ENCODE data around the gene INTS7. TPM values are rescaled to one million over a fixed set of nuclear protein-coding genes. Genes with fewer than 3 reads are reported as not detected.

The INTS7 gene
- total RNA-seq, 1 donor from 2014 or later = 19.1 TPM

DNA sequence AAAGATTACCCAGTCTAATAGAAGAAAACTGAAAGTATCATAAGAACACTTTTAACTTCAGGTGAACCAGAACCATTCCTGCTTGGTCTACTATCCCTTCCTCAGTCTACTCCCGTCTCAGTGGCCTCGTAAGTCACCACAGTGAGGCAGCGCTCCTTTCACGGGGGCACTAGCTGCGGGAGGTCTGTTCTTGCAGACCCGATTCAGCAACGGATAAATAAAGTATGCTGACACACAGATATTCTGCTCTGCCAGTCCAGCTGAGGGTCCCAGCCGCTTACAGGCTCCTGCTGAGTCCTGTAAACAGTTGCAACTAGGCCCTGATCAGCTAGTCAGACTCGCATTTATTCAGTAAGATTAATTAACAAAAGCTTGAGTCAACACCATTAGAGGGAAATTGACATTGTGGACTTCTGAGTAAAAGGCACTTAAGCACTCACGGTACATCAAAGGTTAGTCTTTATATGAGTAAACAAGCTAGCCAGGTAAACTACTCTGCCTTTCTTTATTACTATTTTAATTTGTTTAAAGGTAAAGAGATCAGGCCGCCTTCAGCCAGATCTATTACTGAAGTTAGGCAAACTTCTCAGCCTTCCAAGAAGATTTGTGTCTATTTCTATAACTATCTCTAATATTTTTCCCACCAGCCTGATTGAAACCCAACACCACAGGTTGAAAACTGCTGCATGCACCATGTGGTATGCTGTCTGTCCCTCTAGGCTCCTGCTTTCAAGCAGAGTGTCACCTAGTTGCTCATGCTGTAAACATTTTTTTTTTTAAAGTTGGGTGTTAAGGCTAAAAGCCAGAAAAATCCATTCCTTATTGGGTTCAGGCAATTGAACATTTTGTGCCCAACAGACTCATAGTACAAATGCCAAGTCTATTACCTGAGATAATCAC, 87.7 kb downstream of the INTS7 start:
- Mint-ChIP-seq H3K4me3 (no peak overlapping the region), H3K27me3 (no peaks in the 10 kb centered on the region), H3K4me1 (peaks cover 6% of the 10 kb centered on the region), H3K9me3 (no peaks in the 10 kb centered on the region), H3K36me3 (ENCODE audit: low read depth) (peaks cover 30% of the 10 kb centered on the region), H3K27ac (no peak overlapping the region)
- intact Hi-C loops (cut with micrococcal nuclease) = no loop called here
- no peak for TF ChIP-seq CTCF (IDR thresholded peaks at IDR 0.05)
- ChIA-PET CTCF (no interaction called here), POLR2A (no interaction called here)
- ATAC-seq (ENCODE audit: low read depth) (no peak), DNase-seq (no peak)

DNA sequence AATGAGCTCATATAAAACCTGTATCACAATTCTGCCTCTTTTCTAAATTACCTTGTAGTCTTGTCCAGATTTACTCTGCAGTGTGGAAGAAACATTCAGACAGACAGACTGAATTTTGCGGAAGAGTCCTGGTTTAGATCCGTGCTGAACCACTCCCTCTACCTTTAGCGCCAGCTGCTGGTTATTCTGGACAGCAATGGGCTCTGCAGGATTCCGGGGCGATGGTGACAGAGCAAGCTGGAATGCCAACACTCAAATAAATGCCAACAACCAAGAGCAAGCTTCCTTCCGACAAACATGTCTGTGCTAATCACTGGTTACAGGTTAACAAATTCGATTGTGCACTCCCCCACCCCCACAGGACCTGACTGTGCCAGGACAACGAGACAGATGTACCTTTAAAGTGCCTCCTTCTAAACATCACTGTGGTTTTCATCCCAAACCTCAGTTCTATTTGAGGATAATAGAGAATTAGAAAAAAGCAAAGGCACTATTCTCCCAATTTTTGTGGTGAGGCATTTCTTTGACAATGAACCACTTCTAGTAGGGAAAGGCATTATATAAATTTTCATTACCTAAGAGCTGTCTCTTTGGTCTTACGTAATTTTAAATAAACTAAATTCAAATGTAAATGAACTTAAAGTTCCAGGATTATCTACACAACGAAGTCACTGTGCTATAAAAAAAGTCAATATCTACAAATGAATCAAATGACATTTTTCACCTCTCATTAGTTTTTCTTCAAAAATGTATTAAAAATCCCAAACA, 90.4 kb downstream of the INTS7 start:
- no peak for ATAC-seq (ENCODE audit: low read depth)
- intact Hi-C loops (cut with micrococcal nuclease) = no loop called here
- no peak for TF ChIP-seq CTCF (IDR thresholded peaks at IDR 0.05)
- Mint-ChIP-seq H3K4me1 (peaks cover 17% of the 10 kb centered on the region), H3K27me3 (no peaks in the 10 kb centered on the region), H3K9me3 (no peaks in the 10 kb centered on the region), H3K27ac (no peak overlapping the region), H3K36me3 (ENCODE audit: low read depth) (peaks cover 35% of the 10 kb centered on the region), H3K4me3 (no peak overlapping the region)
- CTCF ChIA-PET = no interaction called here
- no peak for DNase-seq
- POLR2A ChIA-PET = no interaction called here

DNA sequence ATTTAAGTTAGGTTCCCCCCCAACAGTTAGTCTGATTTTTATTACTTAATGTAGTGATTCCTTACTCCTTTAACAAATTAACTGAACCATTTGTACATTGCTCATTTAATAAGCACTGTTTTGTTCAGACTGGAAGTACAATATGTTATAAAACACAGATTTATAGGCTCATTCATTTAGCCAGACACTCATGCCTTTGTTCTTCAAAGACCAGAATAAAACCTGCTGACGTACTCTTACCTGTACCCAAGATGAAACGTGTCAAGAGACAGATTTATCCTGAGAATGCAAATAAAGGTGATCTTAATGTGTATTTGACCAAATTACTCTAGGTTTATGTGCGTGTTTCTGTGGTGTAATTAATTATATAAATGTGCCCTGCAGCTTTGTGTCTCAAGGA, 92.8 kb downstream of the INTS7 start:
- no peaks in the 10 kb centered on the region for H3K27me3 Mint-ChIP-seq
- no peak for TF ChIP-seq CTCF (IDR thresholded peaks at IDR 0.05)
- CTCF ChIA-PET = no interaction called here
- no peak overlapping the region for H3K4me3 Mint-ChIP-seq
- H3K27ac Mint-ChIP-seq = no peak overlapping the region
- ATAC-seq (ENCODE audit: low read depth) (no peak), DNase-seq (no peak)
- POLR2A ChIA-PET = no interaction called here
- intact Hi-C loops (cut with micrococcal nuclease) = no loop called here
- H3K36me3 Mint-ChIP-seq (ENCODE audit: low read depth) = peaks cover 35% of the 10 kb centered on the region
- H3K4me1 Mint-ChIP-seq = peaks cover 34% of the 10 kb centered on the region
- H3K9me3 Mint-ChIP-seq = no peaks in the 10 kb centered on the region

- peak overlapping the region; percentile 11 for H3K4me3 Mint-ChIP-seq
- peaks cover 25% of the 10 kb centered on the region for H3K36me3 Mint-ChIP-seq (ENCODE audit: low read depth)
- TF ChIP-seq CTCF (IDR thresholded peaks at IDR 0.05) = no peak
- H3K27ac Mint-ChIP-seq = peak overlapping the region; percentile 56
- intact Hi-C loops (cut with micrococcal nuclease) = loop anchor here (2.0 to 5.0 kb wide), 5 partner anchors 243 to 617 kb away; partner anchors contain the start of gene PPP2R5A
- DNase-seq = no peak
- peaks cover 43% of the 10 kb centered on the region for H3K4me1 Mint-ChIP-seq
- CTCF ChIA-PET = interaction anchor here (0.8 kb wide), 1 partner anchor 11 kb away, joined by 3 read pairs; no protein-coding TSS in a partner anchor
- POLR2A ChIA-PET = interaction anchor here (0.7 to 1.0 kb wide), 2 partner anchors 243 to 1004 kb away, joined by 3 read pairs; no protein-coding TSS in a partner anchor
- H3K27me3 Mint-ChIP-seq = no peaks in the 10 kb centered on the region
- H3K9me3 Mint-ChIP-seq = no peaks in the 10 kb centered on the region
- ATAC-seq (ENCODE audit: low read depth) = peak; percentile 55
These were observed 95.4 kb downstream of the INTS7 start for GRCh38 chr1:211939876-211940468.

Measured in activated B cell treated with CpG ODN at 0.5 μM for 24 hours (primary cell).